Calu3 (cell line): ENCODE data around the gene ABCG5. TPM values are rescaled to one million over a fixed set of nuclear protein-coding genes. Genes with fewer than 3 reads are reported as not detected.

ENCODE experiments used
- BruUV-seq: library from RNA; stranded (reverse); fragments of 400-500 nt; replicated peaks from 2 replicates; lab custom pipeline; 2021; lab: Mats Ljungman, UMichigan
- CTCF ChIA-PET: fragments of 300-600 bp; sonication (Branson Sonifier 250); formaldehyde crosslinking; loops from one replicate; lab custom pipeline; 2022; ENCODE audit warnings: antibody characterized with exemption; lab: Charles Lee
- DNase-seq: peaks from one replicate; pipeline ENCODE4 v3.0.0; 2022
- H3K27ac Mint-ChIP-seq: one replicate; pipeline ENCODE4 v1.8.0; 2022; ENCODE audit warnings: mixed read lengths; ENCODE audit not compliant: unreplicated experiment
- H3K27me3 Mint-ChIP-seq: one replicate; pipeline ENCODE4 v1.8.0; 2022; ENCODE audit warnings: mixed read lengths; ENCODE audit not compliant: unreplicated experiment
- H3K36me3 Mint-ChIP-seq: one replicate; pipeline ENCODE4 v1.8.0; 2022; ENCODE audit warnings: mild to moderate bottlenecking, moderate library complexity, mixed read lengths; ENCODE audit not compliant: insufficient read depth, unreplicated experiment
- H3K4me1 Mint-ChIP-seq: one replicate; pipeline ENCODE4 v1.8.0; 2022; ENCODE audit warnings: mild to moderate bottlenecking, low read depth, mixed read lengths; ENCODE audit not compliant: unreplicated experiment
- H3K4me3 Mint-ChIP-seq: one replicate; pipeline ENCODE4 v1.8.0; 2022; ENCODE audit warnings: mild to moderate bottlenecking, low read depth, moderate library complexity, mixed read lengths; ENCODE audit not compliant: unreplicated experiment
- H3K9me3 Mint-ChIP-seq: one replicate; pipeline ENCODE4 v1.8.0; 2022; ENCODE audit warnings: low read depth, mixed read lengths; ENCODE audit not compliant: unreplicated experiment
- intact Hi-C: fragments of 100-400 bp; cut with micrococcal nuclease; formaldehyde crosslinking; loops from one replicate; pipeline ENCODE4 v1.10.0; 2022; ENCODE audit not compliant: unreplicated experiment
- total RNA-seq: library from RNA; stranded (reverse); gene quantifications from 2 replicates; pipeline ENCODE4 v1.2.3, GENCODE V29; 2022
- TF ChIP-seq, protein P1 (sequence below): fragments of 200-600 bp; IDR thresholded peaks from one replicate; pipeline ENCODE4 v1.8.0; 2022; ENCODE audit warnings: antibody characterized with exemption; ENCODE audit not compliant: unreplicated experiment

ABCG5 gene
- total RNA-seq, 1 experiment from 2014 or later, result 0.66 TPM

DNA sequence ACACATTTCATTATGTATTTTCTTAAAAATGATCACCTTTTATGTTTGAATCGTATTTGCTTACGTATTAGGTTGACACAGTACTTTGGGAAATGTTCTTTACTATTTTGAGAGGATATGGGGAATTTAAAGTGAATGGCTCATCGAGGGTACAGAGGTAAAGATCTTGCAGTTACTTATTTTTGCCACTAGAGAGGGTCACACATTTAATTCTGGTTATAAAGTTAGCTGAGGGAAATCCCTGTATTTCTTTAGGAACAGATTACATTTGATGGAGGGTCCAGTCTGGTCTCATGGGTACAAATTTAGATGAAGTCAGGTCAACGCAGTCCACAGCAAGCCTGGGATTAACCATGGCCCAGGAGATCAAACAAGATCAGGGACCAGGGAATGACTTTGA lies 40.3 kb downstream of the ABCG5 start:
- TF ChIP-seq, protein P1, sequence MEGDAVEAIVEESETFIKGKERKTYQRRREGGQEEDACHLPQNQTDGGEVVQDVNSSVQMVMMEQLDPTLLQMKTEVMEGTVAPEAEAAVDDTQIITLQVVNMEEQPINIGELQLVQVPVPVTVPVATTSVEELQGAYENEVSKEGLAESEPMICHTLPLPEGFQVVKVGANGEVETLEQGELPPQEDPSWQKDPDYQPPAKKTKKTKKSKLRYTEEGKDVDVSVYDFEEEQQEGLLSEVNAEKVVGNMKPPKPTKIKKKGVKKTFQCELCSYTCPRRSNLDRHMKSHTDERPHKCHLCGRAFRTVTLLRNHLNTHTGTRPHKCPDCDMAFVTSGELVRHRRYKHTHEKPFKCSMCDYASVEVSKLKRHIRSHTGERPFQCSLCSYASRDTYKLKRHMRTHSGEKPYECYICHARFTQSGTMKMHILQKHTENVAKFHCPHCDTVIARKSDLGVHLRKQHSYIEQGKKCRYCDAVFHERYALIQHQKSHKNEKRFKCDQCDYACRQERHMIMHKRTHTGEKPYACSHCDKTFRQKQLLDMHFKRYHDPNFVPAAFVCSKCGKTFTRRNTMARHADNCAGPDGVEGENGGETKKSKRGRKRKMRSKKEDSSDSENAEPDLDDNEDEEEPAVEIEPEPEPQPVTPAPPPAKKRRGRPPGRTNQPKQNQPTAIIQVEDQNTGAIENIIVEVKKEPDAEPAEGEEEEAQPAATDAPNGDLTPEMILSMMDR, result peak; percentile 38
- no peaks in the 10 kb centered on the region for H3K27me3 Mint-ChIP-seq
- intact Hi-C loops, result loop anchor here (2.0 kb wide), 1 partner anchor 81 kb away; no protein-coding TSS in a partner anchor
- CTCF ChIA-PET, result interaction anchor here (0.5 to 0.6 kb wide), 2 partner anchors 22 to 104 kb away, joined by 3 read pairs; no protein-coding TSS in a partner anchor
- no peak for DNase-seq
- no TSS peak for BruUV-seq
- no peak overlapping the region for H3K27ac Mint-ChIP-seq
- H3K36me3 Mint-ChIP-seq, result no peaks in the 10 kb centered on the region
- no peaks in the 10 kb centered on the region for H3K9me3 Mint-ChIP-seq
- peaks cover 29% of the 10 kb centered on the region for H3K4me1 Mint-ChIP-seq
- H3K4me3 Mint-ChIP-seq, result no peak overlapping the region

DNA sequence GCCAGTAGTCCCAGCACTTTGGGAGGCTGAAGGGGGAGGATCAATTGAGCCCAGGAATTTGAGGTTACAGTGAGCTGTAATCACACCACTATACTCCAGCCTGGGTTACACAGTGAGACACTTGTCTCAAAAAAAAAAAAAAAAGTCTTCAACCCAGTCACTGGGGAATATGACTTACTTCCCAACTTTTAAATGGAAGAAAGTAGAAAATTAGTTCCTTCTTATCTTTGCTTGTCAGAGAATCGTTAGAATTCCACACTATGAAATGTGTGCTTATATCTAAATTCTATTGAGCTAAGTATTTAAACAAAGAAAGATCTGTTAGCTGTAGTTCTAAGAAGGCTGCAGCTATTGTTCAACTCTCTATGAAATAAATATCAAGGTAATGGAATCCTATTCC lies 42.4 kb downstream of the ABCG5 start:
- Mint-ChIP-seq H3K36me3 (peaks cover 5% of the 10 kb centered on the region), H3K4me3 (no peak overlapping the region), H3K9me3 (no peaks in the 10 kb centered on the region), H3K27me3 (no peaks in the 10 kb centered on the region), H3K4me1 (peaks cover 9% of the 10 kb centered on the region), H3K27ac (no peak overlapping the region)
- TF ChIP-seq, protein P1, result no peak
- no peak for DNase-seq
- BruUV-seq, result no TSS peak
- intact Hi-C loops, result no loop called here
- CTCF ChIA-PET, result no interaction called here

DNA sequence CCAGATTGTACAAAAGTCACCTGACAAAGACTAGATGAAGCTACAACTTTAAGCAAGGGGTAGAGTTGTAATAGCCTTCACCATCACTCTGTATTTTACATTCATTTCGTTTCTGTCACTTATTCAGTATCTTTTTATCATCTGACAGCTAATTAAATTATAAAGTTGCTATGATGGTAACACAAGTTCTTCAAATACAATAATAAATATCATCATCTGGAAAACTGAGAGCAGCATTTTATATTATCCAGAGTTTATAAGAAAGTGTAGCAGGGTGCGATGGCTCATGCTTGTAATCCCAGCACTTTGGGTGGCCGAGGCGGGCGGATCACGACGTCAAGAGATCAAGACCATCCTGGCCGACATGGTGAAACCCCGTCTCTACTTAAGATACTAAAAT lies 43.7 kb downstream of the ABCG5 start:
- CTCF ChIA-PET, result no interaction called here
- intact Hi-C loops, result no loop called here
- no peaks in the 10 kb centered on the region for H3K9me3 Mint-ChIP-seq

DNA sequence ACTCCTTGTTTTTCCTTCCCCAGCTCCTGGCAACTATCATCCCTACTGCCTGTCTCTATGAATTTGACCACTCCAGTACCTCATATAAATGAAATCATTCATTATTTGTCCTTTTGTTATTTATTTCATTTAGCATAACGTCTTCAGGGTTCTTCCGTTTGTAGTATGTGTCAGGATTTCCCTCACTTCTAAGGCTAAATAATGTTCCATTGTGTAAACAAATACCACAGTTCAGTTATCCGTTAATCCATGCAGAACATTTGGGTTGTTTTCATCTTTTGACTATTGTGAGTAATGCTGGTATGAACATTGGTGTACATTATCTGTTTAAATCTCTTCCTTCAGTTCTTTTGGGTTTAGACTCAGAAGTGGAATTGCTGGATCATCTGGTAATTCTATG lies 46.0 kb downstream of the ABCG5 start:
- H3K27me3 Mint-ChIP-seq, result no peaks in the 10 kb centered on the region

More for the DNA sequence above, 43.7 kb downstream of the ABCG5 start:
- H3K36me3 Mint-ChIP-seq, result peaks cover 5% of the 10 kb centered on the region
- no peak overlapping the region for H3K4me3 Mint-ChIP-seq
- no TSS peak for BruUV-seq
- TF ChIP-seq, protein P1, result no peak
- H3K27me3 Mint-ChIP-seq, result no peaks in the 10 kb centered on the region
- H3K4me1 Mint-ChIP-seq, result peaks cover 9% of the 10 kb centered on the region
- no peak overlapping the region for H3K27ac Mint-ChIP-seq
- no peak for DNase-seq

More for the DNA sequence above, 46.0 kb downstream of the ABCG5 start:
- Mint-ChIP-seq H3K4me1 (no peaks in the 10 kb centered on the region), H3K27ac (no peak overlapping the region), H3K4me3 (no peak overlapping the region), H3K9me3 (no peaks in the 10 kb centered on the region), H3K36me3 (peaks cover 8% of the 10 kb centered on the region)
- intact Hi-C loops, result no loop called here
- DNase-seq, result no peak
- BruUV-seq, result no TSS peak
- CTCF ChIA-PET, result no interaction called here
- TF ChIP-seq, protein P1, result no peak
